GM18526 (cell line): ENCODE results near the gene JPH3.

Experiments used
- POLR2A ChIP-seq: IDR thresholded peaks from 3 replicates; pipeline ENCODE4 v1.6.1; 2011; ENCODE audit not compliant: insufficient read length; ENCODE audit errors: extremely low read depth

Gene JPH3

GRCh38 chr16:87727346-87727745 lies 125.0 kb downstream of the JPH3 start:
- TF ChIP-seq POLR2A: no peak

GRCh38 chr16:87728026-87728425 lies 125.7 kb downstream of the JPH3 start:
- no peak for TF ChIP-seq POLR2A

GRCh38 chr16:87729266-87729954 lies 127.1 kb downstream of the JPH3 start:
- TF ChIP-seq POLR2A: no peak

GRCh38 chr16:87731607-87732006 lies 129.3 kb downstream of the JPH3 start:
- no peak for TF ChIP-seq POLR2A

- TF ChIP-seq POLR2A: no peak
Observed at GRCh38 chr16:87733190-87733589, 130.9 kb downstream of the JPH3 start.

GRCh38 chr16:87734644-87735043 lies 132.3 kb downstream of the JPH3 start:
- no peak for TF ChIP-seq POLR2A

GRCh38 chr16:87735270-87736007 lies 133.1 kb downstream of the JPH3 start:
- no peak for TF ChIP-seq POLR2A

- no peak for TF ChIP-seq POLR2A
Observed at GRCh38 chr16:87736008-87736382, 133.7 kb downstream of the JPH3 start.

GRCh38 chr16:87739801-87740200 lies 137.5 kb downstream of the JPH3 start:
- TF ChIP-seq POLR2A: no peak

GRCh38 chr16:87740441-87740840 lies 138.1 kb downstream of the JPH3 start:
- TF ChIP-seq POLR2A: no peak

GRCh38 chr16:87740909-87741424 lies 138.7 kb downstream of the JPH3 start:
- no peak for TF ChIP-seq POLR2A

GRCh38 chr16:87741700-87742415 lies 139.6 kb downstream of the JPH3 start:
- TF ChIP-seq POLR2A: no peak

- no peak for TF ChIP-seq POLR2A
Observed at GRCh38 chr16:87742781-87743490, 140.6 kb downstream of the JPH3 start.

GRCh38 chr16:87744750-87745514 lies 142.6 kb downstream of the JPH3 start:
- no peak for TF ChIP-seq POLR2A
